WI38 (cell line): ENCODE data around the gene GC.
"Not testable (repeated sequence)": the region's sequence is repeated elsewhere in the genome, so short reads cannot be mapped to it uniquely, and the experiment has no call there.

Source experiments
- H3K4me3 ChIP-seq: 2 replicates; pipeline ENCODE4 v1.5.1; 2011; ENCODE audit warnings: low read depth, mild to moderate bottlenecking, control low read depth, low read length
- TF ChIP-seq, protein P1 (sequence below): IDR thresholded peaks from 2 replicates; pipeline ENCODE4 v1.5.1; 2012; ENCODE audit warnings: low read depth, mild to moderate bottlenecking, control low read depth, low read length

The GC gene

DNA sequence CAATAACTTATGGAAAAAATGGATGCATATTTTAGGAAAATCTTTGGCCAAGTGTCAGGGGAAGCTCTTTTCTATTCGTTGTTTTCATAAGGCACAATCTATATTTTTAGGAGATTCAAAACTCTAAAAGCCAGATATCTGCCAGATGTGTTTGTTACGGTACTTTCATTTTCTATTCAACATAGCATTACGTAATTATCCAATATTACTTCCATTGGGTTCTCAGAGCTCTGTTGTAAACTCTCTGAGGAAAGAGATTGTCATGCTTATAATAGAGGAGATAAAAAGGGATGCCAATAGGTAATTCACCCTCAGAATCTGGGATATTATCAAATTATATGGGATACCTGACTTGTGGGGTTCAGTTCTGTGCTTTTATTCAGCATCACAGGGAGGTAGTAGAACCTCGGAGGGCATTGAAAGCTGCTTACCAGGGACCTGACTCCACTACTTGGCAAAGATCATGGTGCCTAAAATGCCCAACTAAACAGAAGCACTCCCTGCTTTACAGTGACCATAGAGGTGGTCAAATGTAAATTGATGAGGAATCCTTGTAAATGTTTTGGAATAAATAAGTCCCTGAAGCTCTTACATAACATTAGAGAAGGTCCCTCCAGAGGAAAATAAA is 32.9 kb upstream of the GC start:
- TF ChIP-seq, protein P1, sequence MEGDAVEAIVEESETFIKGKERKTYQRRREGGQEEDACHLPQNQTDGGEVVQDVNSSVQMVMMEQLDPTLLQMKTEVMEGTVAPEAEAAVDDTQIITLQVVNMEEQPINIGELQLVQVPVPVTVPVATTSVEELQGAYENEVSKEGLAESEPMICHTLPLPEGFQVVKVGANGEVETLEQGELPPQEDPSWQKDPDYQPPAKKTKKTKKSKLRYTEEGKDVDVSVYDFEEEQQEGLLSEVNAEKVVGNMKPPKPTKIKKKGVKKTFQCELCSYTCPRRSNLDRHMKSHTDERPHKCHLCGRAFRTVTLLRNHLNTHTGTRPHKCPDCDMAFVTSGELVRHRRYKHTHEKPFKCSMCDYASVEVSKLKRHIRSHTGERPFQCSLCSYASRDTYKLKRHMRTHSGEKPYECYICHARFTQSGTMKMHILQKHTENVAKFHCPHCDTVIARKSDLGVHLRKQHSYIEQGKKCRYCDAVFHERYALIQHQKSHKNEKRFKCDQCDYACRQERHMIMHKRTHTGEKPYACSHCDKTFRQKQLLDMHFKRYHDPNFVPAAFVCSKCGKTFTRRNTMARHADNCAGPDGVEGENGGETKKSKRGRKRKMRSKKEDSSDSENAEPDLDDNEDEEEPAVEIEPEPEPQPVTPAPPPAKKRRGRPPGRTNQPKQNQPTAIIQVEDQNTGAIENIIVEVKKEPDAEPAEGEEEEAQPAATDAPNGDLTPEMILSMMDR = no peak
- peak overlapping the region; percentile 8; the same call in 1 of the 2 replicates for H3K4me3 ChIP-seq

DNA sequence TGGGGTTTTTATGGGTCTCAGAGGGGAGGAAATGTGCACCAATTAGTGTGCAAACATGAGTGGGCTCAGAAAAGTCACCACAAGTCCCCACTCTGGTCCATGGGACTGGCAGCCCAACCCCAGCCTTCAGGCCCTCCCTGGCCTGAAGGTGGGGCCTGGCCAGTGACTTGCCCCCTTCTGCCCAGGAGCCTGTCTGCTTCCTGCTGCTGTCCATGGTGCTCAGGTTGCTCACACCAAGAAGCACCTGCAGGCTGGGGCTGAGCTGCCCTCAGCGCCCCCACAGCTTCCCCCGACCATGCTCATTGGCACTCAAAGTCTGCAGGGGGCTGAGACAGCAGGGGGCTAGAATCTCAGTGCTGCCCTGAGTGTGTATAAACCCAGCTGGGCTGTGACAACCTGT is 30.6 kb upstream of the GC start:
- TF ChIP-seq, protein P1 = no peak
- H3K4me3 ChIP-seq = no peak overlapping the region

DNA sequence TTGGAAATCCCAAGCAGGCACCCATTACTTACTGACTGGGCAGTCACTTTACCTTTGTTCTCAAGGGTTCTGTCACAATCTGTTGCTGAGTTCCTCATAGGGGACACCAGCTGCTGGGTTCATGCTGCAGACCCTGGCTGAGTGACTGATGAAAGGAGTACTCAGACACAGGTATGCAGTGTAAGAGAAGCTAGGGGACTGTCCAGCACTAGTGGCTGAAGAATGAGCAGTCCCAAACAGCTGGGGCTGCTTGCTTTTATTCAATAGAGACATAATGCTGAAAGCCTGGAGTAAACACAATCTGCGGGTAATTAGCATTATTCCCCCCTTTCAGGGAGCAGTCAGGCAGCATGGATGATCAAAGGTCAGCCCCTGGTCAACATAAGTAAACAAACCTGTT is 25.9 kb upstream of the GC start:
- H3K4me3 ChIP-seq = not testable (repeated sequence)

DNA sequence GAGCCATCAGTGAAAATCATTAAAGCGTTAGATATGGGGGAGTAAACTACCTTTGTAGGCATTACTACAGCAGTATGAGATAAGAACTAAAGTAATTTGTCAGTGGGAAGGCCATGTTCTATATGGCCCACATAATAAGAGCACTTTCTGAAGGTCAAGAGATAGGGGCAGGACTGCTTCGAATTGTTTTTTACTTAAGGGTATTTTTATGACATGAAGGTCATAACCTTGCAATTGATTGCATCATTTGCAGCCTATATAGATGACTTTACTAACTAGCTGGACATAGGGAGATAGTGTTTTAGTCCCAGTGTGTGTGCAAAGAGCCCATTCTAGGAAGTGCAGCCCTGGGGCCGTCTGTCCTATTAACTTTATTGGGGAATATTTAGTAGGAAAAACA is 23.6 kb upstream of the GC start:
- no peak overlapping the region for H3K4me3 ChIP-seq

DNA sequence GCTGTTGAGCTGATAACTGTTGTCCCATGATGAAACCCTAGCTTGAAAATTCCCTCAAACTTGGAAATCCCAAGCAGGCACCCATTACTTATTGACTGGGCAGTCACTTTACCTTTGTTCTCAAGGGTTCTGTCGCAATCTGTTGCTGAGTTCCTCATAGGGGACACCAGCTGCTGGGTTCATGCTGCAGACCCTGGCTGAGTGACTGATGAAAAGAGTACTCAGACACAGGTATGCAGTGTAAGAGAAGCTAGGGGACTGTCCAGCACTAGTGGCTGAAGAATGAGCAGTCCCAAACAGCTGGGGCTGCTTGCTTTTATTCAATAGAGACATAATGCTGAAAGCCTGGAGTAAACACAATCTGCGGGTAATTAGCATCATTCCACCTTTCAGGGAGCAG is 21.4 kb upstream of the GC start:
- H3K4me3 ChIP-seq = not testable (repeated sequence)

More for the DNA sequence above, 23.6 kb upstream of the GC start:
- TF ChIP-seq, protein P1 = no peak

DNA sequence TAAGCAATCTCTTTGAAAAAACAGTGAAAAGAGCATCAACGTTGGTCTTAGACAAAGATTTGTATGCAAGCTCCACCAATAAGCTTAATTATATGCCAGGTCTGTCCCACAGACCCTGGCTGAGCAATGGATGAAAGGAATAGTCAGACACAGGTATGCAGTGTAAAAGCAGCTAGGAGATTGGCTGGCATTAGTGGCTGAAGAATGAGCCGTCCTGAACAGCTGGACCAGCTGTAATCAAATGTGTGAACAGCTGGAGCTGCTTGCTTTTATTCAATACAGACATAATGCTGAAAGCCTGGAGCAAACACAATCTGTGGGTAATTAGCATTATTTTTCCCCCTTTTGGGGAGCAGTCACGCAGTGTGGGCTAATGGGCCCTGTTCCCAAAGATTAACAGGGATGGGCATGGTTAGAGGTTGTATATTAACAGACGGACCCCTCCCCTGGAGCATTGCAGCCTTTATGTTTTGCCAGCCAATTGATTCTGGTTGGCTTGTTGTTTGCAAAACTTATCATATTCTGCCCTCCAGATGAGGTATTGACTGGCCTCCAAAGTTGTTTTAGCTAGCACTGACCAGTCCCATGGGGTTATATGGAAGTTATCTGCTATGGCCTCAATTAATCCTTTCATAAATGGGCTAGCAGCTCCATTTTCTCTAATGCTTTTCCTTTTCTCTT is 20.3 kb upstream of the GC start:
- H3K4me3 ChIP-seq = not testable (repeated sequence)

DNA sequence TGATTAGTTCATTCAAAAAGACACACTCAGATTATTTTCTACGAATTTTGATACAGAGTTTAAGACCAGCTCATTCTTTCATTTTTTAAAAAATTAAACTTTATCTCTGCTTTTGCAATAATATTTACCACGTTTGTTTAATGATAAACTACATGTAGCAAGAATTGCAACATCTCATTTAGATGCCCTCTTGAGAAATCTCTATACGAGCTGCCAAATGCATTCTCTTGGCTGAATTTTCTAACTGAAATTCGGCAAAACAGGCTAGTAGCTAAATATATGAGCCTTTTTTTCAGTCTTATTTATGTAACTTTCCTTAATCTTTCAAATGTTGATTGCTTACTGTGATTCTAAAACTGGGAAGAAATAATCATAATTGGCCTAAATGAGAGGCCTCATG is 2.1 kb upstream of the GC start:
- H3K4me3 ChIP-seq = no peak overlapping the region
- TF ChIP-seq, protein P1 = no peak

DNA sequence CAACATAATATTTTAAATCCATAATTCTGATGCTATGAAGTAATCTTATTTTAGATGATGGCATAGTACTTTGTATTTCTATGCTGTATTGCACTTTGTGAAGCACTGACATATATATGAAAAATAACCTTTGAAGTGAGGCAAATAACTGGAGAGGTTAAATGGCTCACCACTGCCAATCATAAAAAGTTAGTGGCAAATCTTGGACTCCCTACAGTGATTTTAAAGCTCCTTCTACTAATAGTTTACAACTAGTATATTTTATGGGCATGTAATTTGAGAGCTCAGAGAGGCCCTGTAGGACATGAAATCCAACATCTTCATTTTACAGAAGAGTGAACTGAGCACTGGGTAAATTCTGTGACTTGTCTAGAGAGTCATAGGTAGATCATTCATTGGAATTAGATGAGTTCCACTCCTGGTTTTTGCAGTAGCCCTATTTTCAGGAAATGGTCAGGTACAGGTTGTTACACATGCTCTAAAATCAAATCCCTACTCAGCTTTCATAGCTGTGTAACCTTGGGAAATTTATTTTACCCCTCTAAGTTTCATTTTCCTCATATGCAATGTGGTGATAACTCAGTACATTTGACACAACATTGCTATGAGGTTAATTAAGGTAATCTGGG is 804 bp upstream of the GC start:
- TF ChIP-seq, protein P1 = no peak
- H3K4me3 ChIP-seq = no peak overlapping the region

DNA sequence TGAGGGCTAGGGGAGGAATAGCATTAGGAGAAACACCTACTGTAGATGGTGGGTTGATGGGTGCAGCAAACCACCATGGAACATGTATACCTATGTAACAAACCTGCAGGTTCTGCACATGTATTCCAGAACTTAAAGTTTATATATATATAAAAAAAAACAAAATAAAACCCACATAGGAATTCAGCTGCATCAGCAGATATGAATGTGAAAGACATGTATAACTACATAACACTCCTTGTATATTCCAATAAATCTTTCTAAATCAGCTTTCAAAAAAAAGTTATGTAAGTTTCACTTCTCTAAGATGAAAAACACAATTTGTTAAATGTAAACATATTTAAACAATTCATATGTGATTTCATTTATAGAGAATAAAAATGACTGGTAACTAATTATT is 6.0 kb downstream of the GC start:
- TF ChIP-seq, protein P1 = no peak
- no peak overlapping the region for H3K4me3 ChIP-seq
